H1 (cell line): ENCODE data around the gene DEGS2. TPM values are rescaled to one million over a fixed set of nuclear protein-coding genes. Genes with fewer than 3 reads are reported as not detected.

ENCODE experiments used
- CHD7 ChIP-seq: fragments of 300-600 bp; sonication (generic); IDR thresholded peaks from 2 replicates; pipeline ENCODE4 v1.7.1; 2012; ENCODE audit warnings: low read length, moderate library complexity, mild to moderate bottlenecking, inconsistent platforms; ENCODE audit not compliant: insufficient replicate concordance
- polyA plus RNA-seq, 7 experiments: library from polyadenylated mRNA; depleted of rRNA in 3 of 7; stranded (reverse) in 5 of 7; unstranded in 2 of 7; fragments of >200 nt in 5 of 7; fragments of 200-250 nt in 2 of 7; gene quantifications; 1 replicate in 5 of 7; 2 replicates in 1 of 7; 4 replicates in 1 of 7; pipeline versions ENCODE4 v1.2.1 to v1.2.3, GENCODE V29; 2011 to 2013; ENCODE audit warnings: missing spikeins in 2 of 7, mixed read lengths in 2 of 7
- total RNA-seq: library from RNA; stranded (reverse); fragmentation: NEBNext Ultra II Directional; extraction: Animal tissue kit (Norgen Biotek cat#: 25700); gene quantifications from 2 replicates; pipeline ENCODE4 v1.2.1, GENCODE V29; 2021

Gene DEGS2
- total and polyA plus RNA-seq, 2 of the 8 experiments (the other 6 are each of a cell fraction or from before 2014, with no cell fraction given) = 0.61 to 0.82 TPM

GRCh38 chr14:100201701-100202100 is 42.3 kb upstream of the DEGS2 start (continued):
- no peak for TF ChIP-seq CHD7
- TF ChIP-seq, all 59 proteins: peak for 0
